ENCODE data around the gene WDR76.

The WDR76 gene

DNA sequence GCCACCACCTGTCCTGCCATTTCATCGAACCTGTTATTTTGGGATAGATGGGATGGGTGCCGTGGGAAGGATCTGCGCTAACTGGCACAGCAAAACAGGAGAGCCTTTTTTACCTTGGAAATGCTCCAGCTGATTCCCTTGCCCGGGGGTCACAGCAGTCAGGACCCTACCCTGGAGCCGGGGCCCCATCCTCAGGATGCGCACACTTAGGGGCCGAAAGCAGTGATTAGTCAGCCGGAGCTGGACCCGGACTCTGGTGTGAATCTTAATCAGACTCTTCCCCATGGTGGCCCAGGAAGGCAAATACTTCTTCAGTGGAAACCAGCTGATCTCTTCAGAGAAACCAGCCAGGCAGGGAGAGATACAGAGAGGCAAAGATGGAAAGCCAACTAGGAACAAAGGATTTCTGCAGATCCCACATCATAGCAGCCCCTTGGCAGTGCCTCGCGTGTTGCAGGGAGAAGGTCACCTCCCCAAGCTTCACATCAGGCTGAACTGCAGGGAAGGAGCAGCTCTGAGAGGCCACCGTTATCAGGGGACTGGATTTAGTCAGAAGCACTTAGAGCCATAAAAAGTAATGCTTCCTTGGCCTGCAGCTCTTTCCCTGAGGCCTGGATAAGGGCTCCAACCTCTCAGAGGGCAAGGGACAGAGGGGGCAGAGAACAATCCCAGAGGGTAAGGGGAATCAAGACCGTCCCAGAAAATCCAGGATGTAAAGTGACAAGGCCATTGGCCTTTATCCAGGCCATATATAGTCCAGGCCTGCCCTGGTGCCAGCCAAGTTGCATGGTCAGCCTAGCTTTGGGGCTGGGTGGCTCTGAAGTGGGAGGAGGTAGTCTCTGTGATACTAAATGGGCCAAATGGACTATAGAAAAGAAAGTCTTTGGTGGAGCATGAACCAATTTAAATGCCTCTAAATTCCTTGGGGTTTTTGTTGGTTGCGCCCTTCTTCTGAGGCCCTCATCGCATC lies 52.9 kb downstream of the WDR76 start:
- DNase-seq, result no peak

DNA sequence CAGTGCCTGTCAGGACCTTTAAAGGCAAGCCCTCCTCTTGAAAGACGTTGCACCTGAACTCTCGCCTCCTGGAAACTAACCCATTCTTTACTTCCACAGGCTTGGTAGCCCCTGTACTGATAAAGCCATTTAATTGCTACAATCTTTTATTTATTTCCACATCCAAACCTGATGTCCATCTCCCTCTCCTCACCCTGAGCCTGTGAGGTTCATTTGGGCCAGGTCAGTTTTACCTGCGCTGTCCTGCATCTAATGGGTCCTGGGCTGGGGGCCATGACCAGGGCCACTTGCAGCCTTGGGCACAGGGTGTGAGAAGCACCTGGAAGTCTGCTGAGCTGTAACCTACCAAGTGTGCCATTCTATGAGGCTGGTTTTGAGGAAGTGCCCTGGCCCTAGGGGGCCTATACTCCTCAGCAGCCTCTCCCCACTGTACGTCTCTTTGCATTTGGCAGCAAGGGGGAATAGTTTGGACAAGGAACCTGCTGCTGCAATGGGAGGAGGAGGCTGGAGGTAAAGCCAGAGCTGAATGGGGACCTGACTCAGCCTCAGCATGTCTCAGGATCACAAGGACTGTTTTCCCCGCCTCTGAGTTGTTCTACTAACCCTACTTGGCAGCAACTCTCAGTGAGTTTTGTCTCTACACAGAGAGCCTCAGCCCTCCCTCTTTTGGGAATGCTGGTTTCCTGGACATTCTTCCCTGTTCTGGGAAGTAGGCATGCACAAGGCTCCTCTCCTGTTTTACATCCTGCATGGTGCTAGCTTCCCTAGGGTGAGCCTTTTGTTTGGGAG lies 53.8 kb downstream of the WDR76 start:
- DNase-seq, result no peak

DNA sequence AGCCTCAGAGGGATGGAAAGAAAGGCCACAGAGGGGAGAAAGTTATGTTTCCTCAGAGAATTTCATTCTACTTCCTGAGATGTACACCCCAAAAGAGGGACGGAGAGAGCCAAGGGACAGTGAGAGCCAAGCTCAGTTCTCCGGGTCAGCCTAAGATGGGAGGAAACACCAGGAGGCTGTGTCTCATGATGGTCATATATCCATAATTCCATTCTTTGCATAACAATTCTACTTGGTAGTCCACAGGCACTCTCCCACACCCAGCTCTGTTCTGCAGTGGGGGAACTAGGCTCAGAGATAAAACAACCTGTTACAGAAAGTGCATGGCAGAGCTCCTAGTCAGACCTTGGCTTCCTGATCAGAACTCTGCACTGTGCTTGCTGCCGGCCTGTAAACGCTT lies 54.4 kb downstream of the WDR76 start:
- no peak for DNase-seq

DNA sequence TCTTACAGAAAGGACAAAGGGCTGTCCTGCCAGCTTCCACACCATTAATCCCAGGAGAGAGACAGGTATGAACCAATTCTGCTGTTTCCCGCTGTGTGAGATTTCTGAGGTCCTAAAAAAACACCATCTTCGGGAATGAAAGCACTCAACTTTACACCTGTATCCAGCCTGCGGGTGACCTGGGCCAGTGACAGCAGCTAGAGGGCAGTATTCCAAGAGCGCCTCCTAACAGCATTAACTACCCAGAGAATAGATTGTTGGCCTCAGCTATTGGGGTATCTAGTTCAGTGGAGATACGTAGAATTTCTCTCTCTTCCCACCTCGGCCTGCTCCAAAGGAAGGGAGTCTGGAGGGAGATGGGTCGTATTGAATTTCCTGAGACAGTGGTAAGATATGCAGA lies 55.1 kb downstream of the WDR76 start:
- no peak for DNase-seq

DNA sequence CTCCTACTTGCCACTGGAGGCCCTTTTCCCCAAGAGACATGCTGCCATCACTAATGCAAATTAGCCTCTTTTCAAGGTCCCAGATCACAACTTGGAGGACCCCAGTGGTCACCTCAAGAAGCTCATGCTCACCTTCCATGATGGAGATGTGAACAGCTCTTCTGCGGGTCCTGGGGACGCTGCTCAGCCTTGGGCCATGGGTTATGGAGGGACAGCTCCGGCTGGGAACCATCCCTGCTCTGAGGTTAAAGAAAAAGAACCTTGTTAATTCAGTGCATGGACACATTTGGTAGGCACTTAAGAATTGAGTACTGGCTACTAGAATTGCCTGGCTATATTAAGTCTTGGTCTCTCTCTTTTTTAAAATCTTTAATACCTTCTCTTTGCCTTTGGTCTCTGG lies 56.8 kb downstream of the WDR76 start:
- DNase-seq, result no peak

DNA sequence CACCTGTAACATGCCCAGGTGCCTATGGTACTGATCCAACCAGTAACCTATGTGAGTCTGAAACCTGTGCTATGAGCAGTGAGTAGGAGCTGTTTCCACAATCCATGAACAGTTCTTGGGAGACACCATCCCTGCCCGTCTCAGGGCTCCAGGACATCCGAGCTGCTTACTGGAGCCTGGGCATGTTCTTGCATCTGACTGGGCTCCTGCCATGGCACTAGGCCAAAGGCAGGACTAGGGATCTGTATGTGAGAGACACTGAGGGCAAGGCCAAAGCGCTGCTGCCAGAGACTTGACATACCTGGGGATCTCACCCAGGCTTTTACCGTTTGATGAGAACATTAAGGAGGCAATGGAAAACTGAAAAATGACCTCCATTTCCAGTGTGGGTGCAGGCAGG lies 59.8 kb downstream of the WDR76 start:
- DNase-seq, result no peak

DNA sequence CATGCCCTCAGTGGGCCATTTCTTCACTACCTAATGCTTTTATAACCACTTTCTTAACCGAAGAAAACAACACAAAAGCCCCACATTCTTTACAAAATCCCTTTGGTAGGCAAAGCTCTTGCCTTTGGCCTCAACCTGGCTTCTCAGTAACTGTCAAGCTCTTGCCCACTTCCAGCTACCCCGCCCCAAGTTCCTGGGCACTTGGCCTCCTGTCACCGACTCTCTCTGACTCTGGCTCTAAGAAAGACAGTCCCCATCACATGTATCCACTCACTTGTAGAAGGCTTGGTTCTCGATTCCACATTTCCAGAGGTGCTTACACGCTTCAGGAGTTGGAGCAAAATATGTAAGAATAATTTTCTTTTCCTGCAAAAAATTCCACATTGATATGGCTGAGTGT lies 61.1 kb downstream of the WDR76 start:
- no peak for DNase-seq

DNA sequence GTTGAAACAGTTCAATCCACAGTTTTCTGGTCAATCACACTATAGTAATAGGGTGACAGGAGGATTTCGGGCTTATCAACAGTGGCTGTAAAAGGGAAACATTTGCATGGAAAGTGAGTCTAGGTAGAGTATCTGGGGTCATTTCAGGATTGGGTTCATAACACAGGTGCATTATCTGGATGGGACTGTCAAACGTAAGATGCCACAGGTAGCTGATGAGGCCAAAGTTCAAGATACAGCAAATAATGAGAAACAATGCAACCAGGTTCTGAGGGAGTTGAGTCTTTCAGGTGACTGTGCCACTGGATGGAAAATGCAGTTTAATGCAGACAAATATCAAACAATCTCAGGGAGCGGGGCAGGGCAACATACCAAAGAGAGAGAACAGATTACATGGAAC lies 62.2 kb downstream of the WDR76 start:
- DNase-seq, result no peak

DNA sequence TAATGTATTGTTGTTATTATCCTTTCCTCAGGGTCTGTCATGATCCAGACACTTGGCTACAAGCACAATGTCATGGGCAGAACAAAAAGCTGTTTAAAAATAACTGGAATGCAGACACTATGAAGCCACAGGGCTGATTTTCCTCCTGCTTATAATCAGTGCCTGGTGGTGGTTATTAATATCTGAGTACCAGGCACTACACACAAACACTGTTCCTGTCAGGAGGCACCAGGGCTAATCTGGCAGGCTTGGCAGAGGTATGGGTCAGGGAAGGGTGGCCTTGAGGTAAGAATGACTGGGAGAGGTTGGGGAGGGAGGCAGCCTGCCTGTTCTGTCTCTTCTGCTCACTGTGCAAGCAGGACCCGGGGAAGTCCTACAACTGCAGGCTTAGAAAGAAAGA lies 67.2 kb downstream of the WDR76 start:
- DNase-seq, result no peak

DNA sequence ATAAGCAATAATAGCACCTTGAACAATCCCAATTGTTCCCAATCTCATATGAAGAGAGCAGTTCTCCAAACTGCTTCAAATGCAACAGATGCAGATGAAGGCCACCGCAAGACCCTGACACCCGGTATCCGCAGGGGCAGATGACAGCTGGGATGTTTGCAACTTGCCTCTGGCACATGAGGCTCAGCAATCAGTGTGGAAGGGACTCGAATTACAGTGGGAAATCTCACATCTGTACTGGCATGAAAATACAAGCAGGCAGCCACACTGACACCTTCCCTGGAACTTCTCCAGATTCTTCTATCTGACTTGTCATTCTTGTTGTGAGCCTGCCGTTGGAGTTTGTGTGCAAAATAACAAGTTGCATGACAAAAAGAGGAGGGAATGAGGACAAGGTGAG lies 68.8 kb downstream of the WDR76 start:
- DNase-seq, result no peak

DNA sequence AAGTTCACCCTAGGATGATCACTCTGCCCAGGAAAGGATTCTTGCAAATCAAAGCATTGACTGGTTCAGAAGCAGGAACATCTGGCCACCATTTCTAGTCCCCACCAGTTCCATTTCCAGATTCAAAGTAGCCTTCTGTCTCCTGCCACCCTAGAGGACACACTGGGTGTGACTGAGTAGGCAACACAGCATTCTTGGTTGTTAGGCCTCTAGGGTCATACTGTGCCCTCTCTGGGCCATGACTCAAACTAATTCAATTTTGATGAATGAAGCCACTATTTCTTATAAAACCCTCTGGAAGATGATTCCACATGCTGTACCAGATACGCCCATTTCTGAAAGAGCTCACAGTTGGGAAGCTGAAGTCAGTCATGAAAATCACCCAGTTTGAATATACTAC lies 69.7 kb downstream of the WDR76 start:
- no peak for DNase-seq

DNA sequence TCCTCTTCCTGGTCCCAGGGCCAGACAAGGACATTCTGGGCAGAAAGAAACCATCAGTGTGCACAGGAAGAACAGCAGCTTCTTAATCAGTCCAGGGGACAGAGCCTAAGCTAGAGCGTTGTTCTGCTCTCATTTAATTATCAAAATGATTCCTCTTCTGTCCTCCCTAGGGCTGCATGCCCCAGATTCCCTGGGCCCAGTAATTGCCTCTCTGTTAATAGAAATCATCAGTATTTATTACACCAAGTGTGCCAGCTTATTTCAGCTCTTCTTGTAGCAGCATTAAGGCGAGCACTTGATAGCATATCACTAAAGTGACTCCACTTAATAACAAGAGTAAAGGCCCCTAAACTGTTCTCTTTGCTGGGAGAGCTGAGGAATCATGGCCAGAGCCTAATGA lies 72.1 kb downstream of the WDR76 start:
- DNase-seq, result no peak

DNA sequence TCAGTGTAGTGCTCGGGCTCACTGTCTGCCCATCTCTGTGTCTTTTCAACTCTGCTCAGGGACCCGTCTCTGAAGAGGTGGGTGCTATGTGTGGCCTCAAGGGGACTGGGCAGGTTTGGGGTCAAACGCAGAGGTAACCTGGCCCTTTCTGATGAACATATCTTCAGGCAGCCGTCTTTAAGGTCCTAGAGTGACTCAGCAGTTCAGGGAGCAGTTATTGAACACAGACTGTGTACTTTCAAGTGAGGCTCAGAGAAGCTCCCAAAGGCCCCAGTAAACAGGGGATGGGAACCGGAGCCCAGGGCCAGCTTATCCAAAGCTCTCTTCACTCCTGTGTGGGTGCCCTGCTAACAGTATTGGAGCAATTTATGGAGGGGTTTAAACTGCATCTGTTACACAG lies 73.1 kb downstream of the WDR76 start:
- DNase-seq, result no peak

DNA sequence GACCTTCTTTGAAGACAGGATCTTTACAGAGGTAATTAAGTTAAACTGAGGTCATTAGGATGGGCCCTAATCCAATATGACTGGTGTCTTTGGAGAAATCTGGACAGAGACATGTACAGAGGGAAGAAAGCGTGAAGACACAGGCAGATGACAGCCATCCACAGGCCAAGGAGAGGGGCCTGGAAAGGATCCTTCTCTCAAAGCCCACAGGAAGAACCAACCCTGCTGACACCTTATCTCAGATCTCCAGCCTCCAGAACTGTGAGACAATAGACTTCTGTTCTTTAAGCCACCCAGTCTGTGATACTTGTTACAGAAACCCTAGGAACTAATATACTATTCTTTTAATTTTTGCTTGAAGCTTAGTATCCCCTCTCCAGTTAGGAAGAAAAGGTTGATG lies 74.2 kb downstream of the WDR76 start:
- no peak for DNase-seq

DNA sequence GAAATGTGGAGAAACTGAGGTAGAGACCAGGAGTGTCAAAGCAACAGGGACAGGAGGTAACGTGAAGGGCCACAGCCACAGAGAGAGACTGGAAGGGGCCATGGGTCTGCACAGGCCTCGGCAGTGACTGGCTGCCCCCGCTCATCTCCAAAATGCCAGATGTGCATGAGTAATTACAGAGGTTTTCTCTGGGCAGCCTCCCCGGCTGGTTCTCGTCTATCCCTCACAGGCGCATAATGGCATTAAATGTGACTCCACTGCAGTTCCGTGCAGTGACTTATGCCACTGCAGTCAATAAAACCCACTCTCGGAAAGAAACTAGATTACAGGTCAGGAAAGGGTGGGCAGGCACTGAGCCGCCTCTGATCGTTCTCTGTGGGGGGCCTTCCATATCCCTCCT lies 74.7 kb downstream of the WDR76 start:
- no peak for DNase-seq

DNA sequence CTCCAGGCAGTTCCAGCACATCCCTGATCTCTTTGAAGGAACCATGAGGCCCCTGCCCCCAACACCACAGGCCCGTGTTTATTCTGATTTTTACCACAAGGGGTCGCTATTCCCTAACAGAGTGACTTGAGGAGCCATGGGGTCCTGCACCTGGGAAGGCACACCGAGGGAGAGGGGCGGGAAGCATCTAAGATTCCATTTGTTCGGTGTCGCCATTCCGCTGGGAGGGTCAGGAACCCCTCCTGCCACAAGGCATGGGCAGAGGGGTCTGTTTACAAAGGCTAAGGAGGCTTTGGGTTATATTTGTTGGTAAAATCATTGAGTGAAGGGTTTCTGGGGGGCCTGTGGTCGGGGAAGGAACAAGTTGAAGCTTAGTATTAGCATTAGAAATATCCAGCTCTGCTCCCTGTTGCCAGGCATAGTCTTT lies 77.1 kb downstream of the WDR76 start:
- DNase-seq, result peak; percentile 47

DNA sequence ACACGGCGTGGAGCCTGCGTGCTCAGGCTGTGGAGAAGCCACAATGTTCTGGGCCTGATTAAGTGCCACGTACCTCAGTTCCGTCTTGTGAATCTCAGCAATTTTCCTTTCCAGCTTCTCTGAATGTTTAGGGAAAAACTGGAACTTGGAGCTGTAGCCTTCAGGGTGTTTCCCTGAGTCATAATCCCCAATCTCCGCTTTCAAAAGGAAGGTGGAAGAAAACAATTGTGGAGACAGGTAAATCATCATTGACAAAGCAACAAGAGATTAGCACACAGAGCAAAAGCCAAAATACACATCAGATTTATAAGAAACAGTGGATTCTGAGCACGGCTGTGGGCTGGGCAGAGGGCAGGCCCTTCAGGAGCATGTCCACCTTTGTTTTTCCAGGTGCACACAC lies 79.0 kb downstream of the WDR76 start:
- DNase-seq, result no peak

DNA sequence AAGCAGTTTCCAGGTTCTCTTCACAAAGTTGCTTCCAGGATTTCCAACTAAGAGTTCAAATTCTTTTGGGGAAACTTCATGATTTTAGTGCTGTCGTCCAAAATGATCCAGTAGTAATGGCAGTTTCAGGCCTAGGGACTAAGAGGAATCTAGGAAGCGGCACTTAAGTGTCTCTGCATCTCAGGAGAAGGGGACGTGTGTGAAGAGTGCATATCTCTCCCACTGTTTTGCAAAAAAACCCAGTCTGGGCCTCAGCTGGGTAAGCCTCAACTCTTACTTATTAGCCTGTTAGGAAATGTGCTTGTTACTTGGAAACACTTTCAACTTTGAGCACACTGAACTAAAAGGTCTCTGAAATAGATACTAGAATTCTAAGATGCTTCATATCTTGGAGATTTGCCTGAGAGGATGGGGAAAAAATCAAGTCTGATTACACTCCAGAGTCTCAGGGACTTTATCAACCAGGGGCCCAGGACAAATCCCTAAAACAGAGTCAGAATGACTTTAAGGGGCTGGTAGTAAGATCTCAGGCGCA lies 81.8 kb downstream of the WDR76 start:
- DNase-seq, result no peak

DNA sequence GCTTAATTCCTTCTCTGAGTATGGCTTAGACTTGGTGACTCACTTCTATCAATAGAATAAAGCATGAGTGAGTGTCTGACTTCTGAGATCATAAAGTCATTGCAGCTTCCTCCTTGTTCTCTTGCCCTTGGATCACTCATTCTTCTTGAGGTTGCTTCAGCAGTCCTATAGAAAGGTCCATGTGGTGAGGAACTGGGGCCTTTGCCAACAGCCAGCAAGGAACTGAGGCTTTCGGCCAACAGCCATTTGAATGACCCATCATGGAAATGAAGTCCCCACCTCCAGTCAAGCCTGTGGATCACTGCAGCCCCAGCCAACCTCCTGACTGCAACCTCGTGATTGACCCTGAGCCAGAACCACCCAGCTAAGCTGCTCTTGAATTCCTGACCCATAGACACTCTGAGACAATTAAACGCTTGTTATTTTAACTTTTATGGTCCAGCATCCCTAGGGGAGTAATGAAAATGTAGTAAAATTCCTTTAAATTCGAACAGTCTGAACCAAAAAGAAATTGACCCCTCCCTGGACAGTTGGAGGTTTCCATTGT lies 84.5 kb downstream of the WDR76 start:
- no peak for DNase-seq

DNA sequence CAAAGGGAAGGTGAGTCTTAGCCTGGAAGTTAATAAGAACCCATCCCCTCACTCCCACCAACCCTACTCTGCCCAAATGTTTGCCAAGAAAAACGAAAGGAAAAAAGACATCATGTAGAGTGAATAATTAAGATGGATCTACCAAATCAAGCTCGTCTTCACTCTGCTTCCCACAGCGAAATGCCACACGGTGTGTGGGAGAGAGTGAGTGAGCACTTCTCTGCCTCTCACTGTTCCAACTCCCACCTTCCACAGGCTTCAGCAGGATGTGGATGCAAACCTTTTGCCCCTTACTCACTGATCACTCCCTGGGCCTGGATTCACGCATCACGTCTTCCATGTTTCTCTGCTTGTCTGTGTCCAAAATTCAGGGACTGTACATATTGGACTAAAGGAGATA lies 85.4 kb downstream of the WDR76 start:
- DNase-seq, result no peak

DNA sequence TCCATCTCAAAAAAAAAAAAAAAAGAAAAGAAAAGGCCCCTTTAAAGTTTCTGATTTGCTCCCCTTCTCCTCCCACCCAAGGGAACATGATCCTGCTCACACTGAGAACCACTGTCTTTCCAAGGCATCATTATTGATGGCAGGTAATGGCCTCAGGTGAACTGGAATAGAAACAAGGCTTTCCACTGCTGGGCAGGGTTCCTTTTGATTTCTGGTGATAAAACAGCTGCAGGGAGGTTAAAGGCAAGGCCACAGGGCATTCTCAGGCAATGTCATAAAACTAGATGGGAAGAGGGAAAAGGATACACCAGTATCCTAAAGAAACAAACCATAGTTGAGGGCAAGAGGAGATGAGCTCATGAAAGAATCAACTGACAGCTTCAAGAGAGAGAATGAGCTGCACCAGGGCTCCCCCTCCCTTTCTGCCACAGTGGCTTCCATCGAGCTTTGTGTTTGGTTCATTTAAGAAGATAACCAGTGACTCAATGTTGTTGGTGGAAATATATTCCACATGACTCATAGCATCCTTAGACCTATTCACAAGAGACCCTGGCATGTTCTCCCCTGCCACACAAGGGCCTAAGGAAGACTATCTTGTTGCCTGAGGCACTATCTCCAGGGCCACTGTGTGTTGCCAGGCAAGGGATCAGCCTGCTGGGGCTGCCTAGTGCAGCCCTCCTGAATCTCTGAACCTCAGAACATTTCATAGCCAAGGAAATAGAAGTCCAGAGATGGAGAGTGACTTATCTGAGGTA lies 86.4 kb downstream of the WDR76 start:
- DNase-seq, result no peak

DNA sequence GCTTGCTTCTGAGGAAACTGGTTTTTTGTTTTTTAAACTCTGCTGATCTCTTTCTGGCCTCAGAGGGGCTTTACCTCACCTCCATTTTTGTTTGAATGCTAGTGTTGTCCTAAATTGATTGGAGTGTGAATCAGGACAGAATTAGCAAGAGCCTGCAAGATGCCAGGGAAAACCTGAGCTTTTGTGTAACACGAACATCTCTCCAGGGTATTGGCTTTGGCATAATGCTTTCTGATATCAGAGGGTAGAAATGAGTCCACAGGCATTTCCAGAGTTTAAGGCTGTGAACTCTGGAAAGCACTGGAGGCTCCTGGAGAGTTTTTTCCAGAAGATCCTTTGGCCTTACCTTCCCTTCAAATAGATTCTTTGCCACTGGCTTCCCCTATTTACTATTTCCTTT lies 87.1 kb downstream of the WDR76 start:
- no peak for DNase-seq
